ENCODE measurements around the gene RUNX2. TPM values are rescaled to one million over a fixed set of nuclear protein-coding genes. Genes with fewer than 3 reads are reported as not detected.
A peak's percentile ranks its signal among the peaks of the same experiment; 100 is the strongest.

Gene RUNX2
- polyA plus RNA-seq, 1 donor (not counting 4 experiments of a cell fraction or from before 2014, with no cell fraction given): 1.4 TPM

GRCh38 chr6:45441851-45442453, 113.8 kb downstream of the RUNX2 start:
- Histone ChIP-seq H3K9me1 (ENCODE audit: control insufficient read depth, extremely low read depth, insufficient read depth, low read length) (no peaks in the 10 kb centered on the region), H3K36me3 (ENCODE audit: control insufficient read depth in 2 of 2, extremely low read depth in 1 of 2, insufficient read depth in 2 of 2, low read length in 2 of 2) (no peaks in the 10 kb centered on the region), H4K20me1 (ENCODE audit: control insufficient read depth, extremely low read depth, insufficient read depth, low read length) (no peaks in the 10 kb centered on the region), H3K4me3 (ENCODE audit: control insufficient read depth in 2 of 3, extremely low read depth in 1 of 3, insufficient read depth in 2 of 3, low read depth in 1 of 3, low read length in 3 of 3) (no peak overlapping the region), H3K27ac (ENCODE audit: control insufficient read depth, insufficient read depth, low read length) (no peak overlapping the region), H3K4me2 (ENCODE audit: control insufficient read depth, extremely low read depth, insufficient read depth, low read depth, low read length) (no peak overlapping the region), H2AFZ (ENCODE audit: control insufficient read depth, low read length) (no peak overlapping the region), H3K9ac (ENCODE audit: control insufficient read depth, extremely low read depth, insufficient read depth, low read length) (no peak overlapping the region), H3K27me3 (ENCODE audit: control insufficient read depth, extremely low read depth, insufficient read depth, low read length) (no peaks in the 10 kb centered on the region), H3K4me1 (ENCODE audit: control insufficient read depth, extremely low read depth, insufficient read depth, low read length) (peaks cover 47% of the 10 kb centered on the region), H3K9me3 (ENCODE audit: control insufficient read depth, low read depth, low read length) (no peaks in the 10 kb centered on the region), H3K79me2 (ENCODE audit: control insufficient read depth, insufficient read depth, low read length) (no peaks in the 10 kb centered on the region)
- TF ChIP-seq EZH2 (IDR thresholded peaks at IDR 0.05; ENCODE audit: low read length): no peak
- TF ChIP-seq, protein P1, sequence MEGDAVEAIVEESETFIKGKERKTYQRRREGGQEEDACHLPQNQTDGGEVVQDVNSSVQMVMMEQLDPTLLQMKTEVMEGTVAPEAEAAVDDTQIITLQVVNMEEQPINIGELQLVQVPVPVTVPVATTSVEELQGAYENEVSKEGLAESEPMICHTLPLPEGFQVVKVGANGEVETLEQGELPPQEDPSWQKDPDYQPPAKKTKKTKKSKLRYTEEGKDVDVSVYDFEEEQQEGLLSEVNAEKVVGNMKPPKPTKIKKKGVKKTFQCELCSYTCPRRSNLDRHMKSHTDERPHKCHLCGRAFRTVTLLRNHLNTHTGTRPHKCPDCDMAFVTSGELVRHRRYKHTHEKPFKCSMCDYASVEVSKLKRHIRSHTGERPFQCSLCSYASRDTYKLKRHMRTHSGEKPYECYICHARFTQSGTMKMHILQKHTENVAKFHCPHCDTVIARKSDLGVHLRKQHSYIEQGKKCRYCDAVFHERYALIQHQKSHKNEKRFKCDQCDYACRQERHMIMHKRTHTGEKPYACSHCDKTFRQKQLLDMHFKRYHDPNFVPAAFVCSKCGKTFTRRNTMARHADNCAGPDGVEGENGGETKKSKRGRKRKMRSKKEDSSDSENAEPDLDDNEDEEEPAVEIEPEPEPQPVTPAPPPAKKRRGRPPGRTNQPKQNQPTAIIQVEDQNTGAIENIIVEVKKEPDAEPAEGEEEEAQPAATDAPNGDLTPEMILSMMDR (optimal IDR thresholded peaks at IDR 0.05 in 1 of 3, IDR thresholded peaks at IDR 0.05 in 1 of 3, conservative IDR thresholded peaks at IDR 0.05 in 1 of 3; ENCODE audit: extremely low read depth in 1 of 3, insufficient read depth in 2 of 3, low read length in 3 of 3): no peak
- dilution Hi-C loops (cut with MboI; ENCODE audit: extremely low pct_ligation_motif_present, low sequenced_read_pairs): no loop called here
- no peak for DNase-seq (ENCODE audit: low read depth, low spot score)
- peak; percentile 41 for FAIRE-seq

GRCh38 chr6:45442716-45443115, 114.6 kb downstream of the RUNX2 start:
- Histone ChIP-seq H3K27ac (ENCODE audit: control insufficient read depth, insufficient read depth, low read length) (no peak overlapping the region), H2AFZ (ENCODE audit: control insufficient read depth, low read length) (no peak overlapping the region), H3K9me1 (ENCODE audit: control insufficient read depth, extremely low read depth, insufficient read depth, low read length) (no peaks in the 10 kb centered on the region), H3K36me3 (ENCODE audit: control insufficient read depth in 2 of 2, extremely low read depth in 1 of 2, insufficient read depth in 2 of 2, low read length in 2 of 2) (no peaks in the 10 kb centered on the region), H3K4me2 (ENCODE audit: control insufficient read depth, extremely low read depth, insufficient read depth, low read depth, low read length) (no peak overlapping the region), H3K4me1 (ENCODE audit: control insufficient read depth, extremely low read depth, insufficient read depth, low read length) (peaks cover 46% of the 10 kb centered on the region), H3K79me2 (ENCODE audit: control insufficient read depth, insufficient read depth, low read length) (no peaks in the 10 kb centered on the region), H4K20me1 (ENCODE audit: control insufficient read depth, extremely low read depth, insufficient read depth, low read length) (no peaks in the 10 kb centered on the region), H3K9me3 (ENCODE audit: control insufficient read depth, low read depth, low read length) (no peaks in the 10 kb centered on the region), H3K4me3 (ENCODE audit: control insufficient read depth in 2 of 3, extremely low read depth in 1 of 3, insufficient read depth in 2 of 3, low read depth in 1 of 3, low read length in 3 of 3) (no peak overlapping the region), H3K9ac (ENCODE audit: control insufficient read depth, extremely low read depth, insufficient read depth, low read length) (no peak overlapping the region), H3K27me3 (ENCODE audit: control insufficient read depth, extremely low read depth, insufficient read depth, low read length) (no peaks in the 10 kb centered on the region)
- DNase-seq (ENCODE audit: low read depth, low spot score) (no peak), FAIRE-seq (no peak)
- dilution Hi-C loops (cut with MboI; ENCODE audit: extremely low pct_ligation_motif_present, low sequenced_read_pairs): no loop called here
- TF ChIP-seq, protein P1 (optimal IDR thresholded peaks at IDR 0.05 in 1 of 3, IDR thresholded peaks at IDR 0.05 in 1 of 3, conservative IDR thresholded peaks at IDR 0.05 in 1 of 3; ENCODE audit: extremely low read depth in 1 of 3, insufficient read depth in 2 of 3, low read length in 3 of 3): no peak
- TF ChIP-seq EZH2 (IDR thresholded peaks at IDR 0.05; ENCODE audit: low read length): no peak
